ENCODE results near the gene PKHD1. TPM values are rescaled to one million over a fixed set of nuclear protein-coding genes. Genes with fewer than 3 reads are reported as not detected.

Gene PKHD1
- total RNA-seq, 1 donor from 2014 or later = not detected

- no peaks in the 10 kb centered on the region for H3K9me3 ChIP-seq
- DNase-seq (ENCODE audit: low spot score in 2 of 2) = no peak
Observed at GRCh38 chr6:51720327-51720726, 367.1 kb downstream of the PKHD1 start.

GRCh38 chr6:51719297-51719696, 368.1 kb downstream of the PKHD1 start:
- no peak for TF ChIP-seq CTCF (IDR thresholded peaks at IDR 0.05)
- no peak for DNase-seq (ENCODE audit: low spot score in 2 of 2)
- intact Hi-C loops (cut with DNase I) = no loop called here
- Histone ChIP-seq H3K36me3 (no peaks in the 10 kb centered on the region), H3K4me3 (no peak overlapping the region), H3K9me3 (no peaks in the 10 kb centered on the region), H3K4me1 (no peaks in the 10 kb centered on the region), H3K27me3 (no peaks in the 10 kb centered on the region), H3K27ac (no peak overlapping the region)

More at GRCh38 chr6:51720327-51720726, 367.1 kb downstream of the PKHD1 start:
- Histone ChIP-seq H3K27ac (no peak overlapping the region), H3K36me3 (no peaks in the 10 kb centered on the region), H3K4me1 (no peaks in the 10 kb centered on the region), H3K4me3 (no peak overlapping the region), H3K27me3 (no peaks in the 10 kb centered on the region)
- intact Hi-C loops (cut with DNase I) = no loop called here
- no peak for TF ChIP-seq CTCF (IDR thresholded peaks at IDR 0.05)

GRCh38 chr6:51718533-51718932, 368.9 kb downstream of the PKHD1 start:
- Histone ChIP-seq H3K36me3 (no peaks in the 10 kb centered on the region), H3K9me3 (no peaks in the 10 kb centered on the region), H3K4me3 (no peak overlapping the region), H3K27me3 (no peaks in the 10 kb centered on the region), H3K4me1 (no peaks in the 10 kb centered on the region), H3K27ac (no peak overlapping the region)
- TF ChIP-seq CTCF (IDR thresholded peaks at IDR 0.05) = no peak
- no peak for DNase-seq (ENCODE audit: low spot score in 2 of 2)
- intact Hi-C loops (cut with DNase I) = no loop called here

GRCh38 chr6:51717477-51717876, 369.9 kb downstream of the PKHD1 start:
- intact Hi-C loops (cut with DNase I) = no loop called here
- H3K9me3 ChIP-seq = no peaks in the 10 kb centered on the region
- no peak overlapping the region for H3K27ac ChIP-seq
- no peak for DNase-seq (ENCODE audit: low spot score in 2 of 2)
- no peaks in the 10 kb centered on the region for H3K27me3 ChIP-seq
- H3K4me1 ChIP-seq = no peaks in the 10 kb centered on the region
- no peak overlapping the region for H3K4me3 ChIP-seq
- no peaks in the 10 kb centered on the region for H3K36me3 ChIP-seq
- no peak for TF ChIP-seq CTCF (IDR thresholded peaks at IDR 0.05)

GRCh38 chr6:51711876-51712275, 375.5 kb downstream of the PKHD1 start:
- no peak for DNase-seq (ENCODE audit: low spot score in 2 of 2)
- Histone ChIP-seq H3K4me3 (no peak overlapping the region), H3K27ac (no peak overlapping the region), H3K36me3 (no peaks in the 10 kb centered on the region), H3K4me1 (no peaks in the 10 kb centered on the region), H3K27me3 (no peaks in the 10 kb centered on the region), H3K9me3 (no peaks in the 10 kb centered on the region)
- TF ChIP-seq CTCF (IDR thresholded peaks at IDR 0.05) = no peak
- intact Hi-C loops (cut with DNase I) = no loop called here

GRCh38 chr6:51706086-51706485, 381.3 kb downstream of the PKHD1 start:
- Histone ChIP-seq H3K9me3 (no peaks in the 10 kb centered on the region), H3K4me3 (no peak overlapping the region), H3K36me3 (no peaks in the 10 kb centered on the region), H3K27ac (no peak overlapping the region), H3K27me3 (no peaks in the 10 kb centered on the region), H3K4me1 (no peaks in the 10 kb centered on the region)
- DNase-seq (ENCODE audit: low spot score in 2 of 2) = no peak
- no peak for TF ChIP-seq CTCF (IDR thresholded peaks at IDR 0.05)
- intact Hi-C loops (cut with DNase I) = no loop called here
